Karpas-422 (cell line): ENCODE measurements around the gene ZBTB7C. TPM values are rescaled to one million over a fixed set of nuclear protein-coding genes. Genes with fewer than 3 reads are reported as not detected.

Experiments
- DNase-seq: peaks from one replicate; pipeline ENCODE4 v3.0.0-alpha.2; 2015
- H2AFZ ChIP-seq: fragments of 200-600 bp; sonication (generic); 2 replicates; pipeline ENCODE4 v1.6.1; 2014; ENCODE audit warnings: antibody characterized with exemption, low read length, mixed read lengths
- H3K27ac ChIP-seq: fragments of 200-600 bp; sonication (generic); 2 replicates; pipeline ENCODE4 v1.5.1; 2014; ENCODE audit warnings: mild to moderate bottlenecking, low read length, moderate library complexity
- H3K27me3 ChIP-seq: fragments of 200-600 bp; sonication (generic); 2 replicates; pipeline ENCODE4 v1.6.1; 2014; ENCODE audit warnings: low read length, mixed read lengths
- H3K36me3 ChIP-seq: fragments of 200-600 bp; sonication (generic); 2 replicates; pipeline ENCODE4 v1.6.1; 2014; ENCODE audit warnings: low read length, mixed read lengths; ENCODE audit not compliant: insufficient read depth
- H3K4me1 ChIP-seq: fragments of 200-600 bp; sonication (generic); 2 replicates; pipeline ENCODE4 v1.6.1; 2014; ENCODE audit warnings: mild to moderate bottlenecking, low read length, mixed read lengths
- H3K4me2 ChIP-seq: fragments of 200-600 bp; sonication (generic); 2 replicates; pipeline ENCODE4 v1.6.1; 2014; ENCODE audit warnings: low read length, low read depth, mild to moderate bottlenecking; ENCODE audit not compliant: poor library complexity, severe bottlenecking
- H3K4me3 ChIP-seq: fragments of 200-600 bp; sonication (generic); 2 replicates; pipeline ENCODE4 v1.5.1; 2014; ENCODE audit warnings: mild to moderate bottlenecking, antibody characterized with exemption, low read length, mixed read lengths
- H3K79me2 ChIP-seq: fragments of 200-600 bp; sonication (generic); 2 replicates; pipeline ENCODE4 v1.6.1; 2014; ENCODE audit warnings: mild to moderate bottlenecking, low read length, mixed read lengths
- H3K9ac ChIP-seq: fragments of 200-600 bp; sonication (generic); 2 replicates; pipeline ENCODE4 v1.6.0; 2014; ENCODE audit warnings: low read length
- H3K9me2 ChIP-seq: fragments of 200-600 bp; sonication (generic), shearing (Covaris generic); replicated peaks from 2 replicates; pipeline ENCODE4 v1.6.0; 2014; ENCODE audit warnings: mild to moderate bottlenecking, low read length, moderate library complexity; ENCODE audit not compliant: insufficient read depth
- H3K9me3 ChIP-seq: fragments of 300-700, 200-600 bp; sonication (generic); 2 replicates; pipeline ENCODE4 v1.6.1; 2014; ENCODE audit warnings: low read length, mixed read lengths
- H4K20me1 ChIP-seq: fragments of 200-600 bp; sonication (generic); 2 replicates; pipeline ENCODE4 v1.6.1; 2014; ENCODE audit warnings: mild to moderate bottlenecking, antibody characterized with exemption, low read length, low read depth; ENCODE audit not compliant: insufficient read depth
- total RNA-seq: library from RNA; depleted of rRNA; stranded (reverse); fragments of >200 nt; shearing (Covaris generic); gene quantifications from 2 replicates; pipeline ENCODE4 v1.2.3, GENCODE V29; 2014; ENCODE audit warnings: low replicate concordance

The ZBTB7C gene
- total RNA-seq, 1 experiment from 2014 or later = not detected

GRCh38 chr18:48430150-48430549 is 21.0 kb upstream of the ZBTB7C start:
- Histone ChIP-seq H3K4me3 (no peak overlapping the region), H3K4me1 (peaks cover 6% of the 10 kb centered on the region), H3K9me3 (no peaks in the 10 kb centered on the region), H3K9ac (no peak overlapping the region), H3K36me3 (no peaks in the 10 kb centered on the region), H3K27ac (no peak overlapping the region), H4K20me1 (no peaks in the 10 kb centered on the region), H2AFZ (no peak overlapping the region), H3K27me3 (no peaks in the 10 kb centered on the region), H3K4me2 (no peak overlapping the region), H3K9me2 (no peaks in the 10 kb centered on the region), H3K79me2 (no peaks in the 10 kb centered on the region)
- DNase-seq = no peak

DNA sequence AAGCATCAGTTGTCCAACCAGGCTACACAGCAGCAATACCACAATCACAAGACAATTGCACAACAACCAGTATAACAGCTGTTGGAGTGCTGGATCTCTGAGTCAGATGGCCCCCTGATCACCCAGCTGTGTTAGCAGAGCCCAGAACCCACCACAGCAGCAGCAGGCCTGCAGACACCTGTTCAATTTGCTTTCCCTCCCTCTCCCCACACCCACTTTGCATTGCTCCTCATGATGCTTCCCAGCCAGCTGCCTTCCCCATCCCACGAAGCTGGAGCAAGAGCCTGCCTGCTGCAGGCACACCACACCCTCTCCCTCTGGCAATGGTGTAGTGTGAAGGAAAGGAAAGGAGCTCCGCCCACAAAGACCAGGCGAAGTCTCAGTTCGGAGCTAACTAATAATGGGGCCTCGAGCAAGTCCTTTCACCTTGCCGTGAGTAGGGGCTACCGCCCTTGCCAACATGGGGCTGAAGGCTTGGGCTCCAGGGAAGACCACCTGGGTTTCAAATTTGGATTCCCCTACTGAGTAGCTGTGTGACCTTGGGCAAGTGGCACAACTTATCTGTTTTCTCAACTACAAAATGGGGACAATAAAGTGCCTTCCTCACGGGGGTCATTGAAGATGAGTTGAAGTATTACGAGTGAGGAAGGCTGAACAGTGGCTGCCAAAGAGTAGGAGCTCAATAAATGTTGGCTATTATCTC is 19.4 kb upstream of the ZBTB7C start:
- no peak overlapping the region for H3K4me3 ChIP-seq
- H3K4me2 ChIP-seq = no peak overlapping the region
- no peaks in the 10 kb centered on the region for H3K9me3 ChIP-seq
- H3K9ac ChIP-seq = no peak overlapping the region
- H3K27ac ChIP-seq = no peak overlapping the region
- no peaks in the 10 kb centered on the region for H4K20me1 ChIP-seq
- H3K79me2 ChIP-seq = no peaks in the 10 kb centered on the region
- no peaks in the 10 kb centered on the region for H3K36me3 ChIP-seq
- no peak for DNase-seq
- H3K4me1 ChIP-seq = peaks cover 6% of the 10 kb centered on the region
- no peaks in the 10 kb centered on the region for H3K9me2 ChIP-seq
- no peaks in the 10 kb centered on the region for H3K27me3 ChIP-seq
- no peak overlapping the region for H2AFZ ChIP-seq

GRCh38 chr18:48422947-48423378 is 13.8 kb upstream of the ZBTB7C start:
- Histone ChIP-seq H3K4me3 (no peak overlapping the region), H2AFZ (no peak overlapping the region), H3K79me2 (no peaks in the 10 kb centered on the region), H3K9me3 (no peaks in the 10 kb centered on the region), H3K36me3 (no peaks in the 10 kb centered on the region), H3K4me2 (no peak overlapping the region), H4K20me1 (no peaks in the 10 kb centered on the region), H3K9me2 (no peaks in the 10 kb centered on the region), H3K27ac (no peak overlapping the region), H3K9ac (no peak overlapping the region), H3K27me3 (no peaks in the 10 kb centered on the region), H3K4me1 (peaks cover 11% of the 10 kb centered on the region)
- DNase-seq = no peak

- Histone ChIP-seq H3K4me3 (no peak overlapping the region), H3K9me3 (no peaks in the 10 kb centered on the region), H3K9ac (no peak overlapping the region), H3K27ac (no peak overlapping the region), H4K20me1 (no peaks in the 10 kb centered on the region), H3K79me2 (no peaks in the 10 kb centered on the region), H2AFZ (0 out of 2 replicates have a peak overlapping the region, but pooled peaks have one; percentile 18), H3K9me2 (no peaks in the 10 kb centered on the region), H3K27me3 (no peaks in the 10 kb centered on the region), H3K36me3 (no peaks in the 10 kb centered on the region), H3K4me2 (no peak overlapping the region), H3K4me1 (peaks cover 11% of the 10 kb centered on the region)
- peak; percentile 69 for DNase-seq
Measured at GRCh38 chr18:48419277-48420022, 10.3 kb upstream of the ZBTB7C start.

DNA sequence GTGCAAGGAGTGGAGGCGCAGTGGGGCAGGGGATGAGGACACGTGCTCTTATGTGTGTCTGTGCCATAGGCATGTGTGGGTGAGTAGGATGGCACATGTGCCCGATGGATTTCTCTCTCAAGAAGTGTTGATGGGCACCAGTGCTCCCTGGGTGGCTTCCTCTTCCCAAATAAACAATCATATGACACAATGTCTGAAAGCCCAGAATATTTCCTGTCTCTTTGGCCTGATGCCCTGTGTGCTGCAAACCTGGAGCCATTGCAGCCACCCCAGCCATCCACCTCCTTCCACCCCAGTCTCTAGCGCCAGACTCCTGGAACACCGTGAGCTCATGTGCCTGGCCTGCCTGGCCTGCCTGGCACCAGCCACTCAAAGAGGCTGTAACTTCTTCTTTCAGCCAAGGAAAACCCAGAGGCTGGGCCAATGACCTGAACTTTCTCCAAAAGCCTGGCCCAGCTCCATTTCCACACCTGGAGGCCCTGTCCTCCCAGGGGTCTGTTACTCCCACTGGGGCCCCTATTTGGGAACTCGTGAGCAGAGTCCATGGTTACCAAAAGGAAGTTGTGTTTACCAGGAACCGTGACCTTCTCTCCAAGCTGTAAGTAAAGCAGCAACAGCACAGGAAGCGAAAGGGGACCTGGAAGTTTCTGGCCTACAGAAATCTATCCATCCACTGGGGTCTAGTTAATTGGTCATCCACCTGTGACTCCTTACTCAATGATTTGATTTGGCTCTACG is 9.5 kb upstream of the ZBTB7C start:
- Histone ChIP-seq H3K27me3 (no peaks in the 10 kb centered on the region), H3K27ac (no peak overlapping the region), H3K4me1 (peaks cover 11% of the 10 kb centered on the region), H3K4me2 (no peak overlapping the region), H3K36me3 (no peaks in the 10 kb centered on the region), H2AFZ (no peak overlapping the region), H4K20me1 (no peaks in the 10 kb centered on the region), H3K9me3 (no peaks in the 10 kb centered on the region), H3K9me2 (no peaks in the 10 kb centered on the region), H3K4me3 (no peak overlapping the region), H3K9ac (no peak overlapping the region), H3K79me2 (no peaks in the 10 kb centered on the region)
- DNase-seq = no peak

- Histone ChIP-seq H3K27ac (no peak overlapping the region), H2AFZ (no peak overlapping the region), H4K20me1 (no peaks in the 10 kb centered on the region), H3K9me3 (no peaks in the 10 kb centered on the region), H3K9me2 (no peaks in the 10 kb centered on the region), H3K4me3 (no peak overlapping the region), H3K4me2 (no peak overlapping the region), H3K79me2 (no peaks in the 10 kb centered on the region), H3K27me3 (0 out of 2 replicates have a peak, but pooled peaks cover under 1% of the 10 kb centered on the region), H3K4me1 (peaks cover 11% of the 10 kb centered on the region), H3K36me3 (no peaks in the 10 kb centered on the region), H3K9ac (no peak overlapping the region)
- no peak for DNase-seq
Measured at GRCh38 chr18:48417985-48418384, 8.8 kb upstream of the ZBTB7C start.

DNA sequence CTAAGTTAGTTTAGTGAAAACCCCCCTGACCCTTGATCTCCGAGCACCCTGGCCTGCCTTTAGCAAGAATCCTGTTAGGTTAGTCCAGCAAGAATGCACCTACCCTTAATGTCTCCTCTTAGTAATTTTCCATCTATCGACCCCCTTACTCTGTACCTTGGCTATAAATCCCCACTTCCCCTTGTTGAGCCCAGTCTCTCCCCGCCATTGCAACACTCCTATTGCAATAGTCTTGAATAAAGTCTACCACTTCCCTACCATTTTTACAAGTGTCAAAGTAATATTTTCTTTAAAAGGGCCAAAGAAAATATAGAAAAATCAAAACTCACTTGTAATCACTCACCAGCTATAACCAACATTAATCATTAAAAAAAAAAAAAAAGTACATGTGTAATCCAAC is 4.2 kb upstream of the ZBTB7C start:
- H3K27me3 ChIP-seq = 0 out of 2 replicates have a peak, but pooled peaks cover 2% of the 10 kb centered on the region
- H3K79me2 ChIP-seq = no peaks in the 10 kb centered on the region
- no peaks in the 10 kb centered on the region for H3K9me2 ChIP-seq
- no peak overlapping the region for H3K4me2 ChIP-seq
- DNase-seq = no peak
- H4K20me1 ChIP-seq = no peaks in the 10 kb centered on the region
- H2AFZ ChIP-seq = no peak overlapping the region
- no peak overlapping the region for H3K9ac ChIP-seq
- H3K9me3 ChIP-seq = no peaks in the 10 kb centered on the region
- H3K4me3 ChIP-seq = no peak overlapping the region
- no peak overlapping the region for H3K27ac ChIP-seq
- H3K4me1 ChIP-seq = peaks cover 10% of the 10 kb centered on the region
- H3K36me3 ChIP-seq = no peaks in the 10 kb centered on the region

DNA sequence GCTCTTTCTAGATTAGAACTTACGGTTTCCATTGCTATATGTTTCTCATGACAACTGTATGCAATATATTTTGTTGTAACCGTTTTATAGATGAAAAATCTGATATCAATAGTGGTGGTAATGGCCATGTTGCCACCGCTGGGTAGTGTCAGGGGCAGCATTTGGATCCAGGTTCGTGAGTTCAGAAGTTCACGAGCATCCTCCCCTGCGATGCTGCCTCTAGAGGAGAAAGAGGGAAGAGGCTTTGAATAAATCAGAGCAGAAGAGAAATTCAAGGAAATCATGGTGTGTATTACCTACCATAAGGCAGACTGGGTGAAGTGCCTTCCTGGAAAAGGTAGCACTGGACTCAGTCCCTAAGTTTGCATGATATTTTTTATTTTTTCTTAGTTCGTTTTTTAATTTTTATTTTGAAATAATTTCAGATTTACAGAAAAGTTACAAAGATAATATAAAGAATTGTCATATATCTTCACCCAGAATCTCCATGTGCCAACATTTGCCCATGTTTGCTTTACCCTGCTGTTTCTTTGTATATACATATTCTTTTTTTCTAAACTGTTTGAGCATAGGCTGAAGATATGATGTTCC is 3.3 kb upstream of the ZBTB7C start:
- Histone ChIP-seq H3K27me3 (0 out of 2 replicates have a peak, but pooled peaks cover 2% of the 10 kb centered on the region), H3K4me1 (peaks cover 10% of the 10 kb centered on the region), H4K20me1 (no peaks in the 10 kb centered on the region), H2AFZ (no peak overlapping the region), H3K9me2 (no peaks in the 10 kb centered on the region), H3K4me2 (no peak overlapping the region), H3K79me2 (no peaks in the 10 kb centered on the region), H3K4me3 (no peak overlapping the region), H3K36me3 (no peaks in the 10 kb centered on the region), H3K9ac (no peak overlapping the region), H3K27ac (no peak overlapping the region), H3K9me3 (no peaks in the 10 kb centered on the region)
- peak; percentile 76 for DNase-seq
